HL-60 (cell line): ENCODE measurements around the gene RIN3.
A peak's percentile ranks its signal among the peaks of the same experiment; 100 is the strongest.

Experiments used
- DNase-seq, 2 experiments: peaks; one replicate each; pipeline ENCODE4 v3.0.0-alpha.2; 2010 to 2020; ENCODE audit warnings: low read depth in 1 of 2, low spot score in 1 of 2
- H3K27ac ChIP-seq: fragments of 250-450 bp; sonication (Bioruptor Pico); replicated peaks from 2 replicates; pipeline ENCODE4 v1.5.1; 2020; ENCODE audit warnings: mild to moderate bottlenecking, moderate library complexity
- H3K27me3 ChIP-seq: fragments of 250-450 bp; sonication (Bioruptor Pico); 2 replicates; pipeline ENCODE4 v1.5.1; 2021; ENCODE audit warnings: mild to moderate bottlenecking, moderate library complexity; ENCODE audit not compliant: insufficient read depth, poor library complexity, severe bottlenecking
- H3K4me3 ChIP-seq: replicated peaks from 2 replicates; pipeline ENCODE4 v1.5.1; 2011; ENCODE audit warnings: mild to moderate bottlenecking, control low read depth, low read length; ENCODE audit not compliant: insufficient read depth
- GABPA ChIP-seq: IDR thresholded peaks from 2 replicates; pipeline ENCODE4 v1.6.1; 2012; ENCODE audit warnings: low read depth
- POLR2AphosphoS5 ChIP-seq: IDR thresholded peaks from 2 replicates; pipeline ENCODE4 v1.6.1; 2012; ENCODE audit warnings: low read depth
- SPI1 ChIP-seq: IDR thresholded peaks from 2 replicates; pipeline ENCODE4 v1.6.1; 2012; ENCODE audit warnings: low read depth, mild to moderate bottlenecking, borderline replicate concordance
- TF ChIP-seq, protein P1 (sequence below): IDR thresholded peaks from 2 replicates; pipeline ENCODE4 v1.6.1; 2012; ENCODE audit warnings: low read depth; ENCODE audit not compliant: insufficient replicate concordance
- TF ChIP-seq, protein P2 (sequence below): IDR thresholded peaks from one replicate; pipeline ENCODE4 v1.5.1; 2011; ENCODE audit warnings: low read length, control low read depth, inconsistent platforms; ENCODE audit not compliant: insufficient read depth

RIN3 gene

DNA sequence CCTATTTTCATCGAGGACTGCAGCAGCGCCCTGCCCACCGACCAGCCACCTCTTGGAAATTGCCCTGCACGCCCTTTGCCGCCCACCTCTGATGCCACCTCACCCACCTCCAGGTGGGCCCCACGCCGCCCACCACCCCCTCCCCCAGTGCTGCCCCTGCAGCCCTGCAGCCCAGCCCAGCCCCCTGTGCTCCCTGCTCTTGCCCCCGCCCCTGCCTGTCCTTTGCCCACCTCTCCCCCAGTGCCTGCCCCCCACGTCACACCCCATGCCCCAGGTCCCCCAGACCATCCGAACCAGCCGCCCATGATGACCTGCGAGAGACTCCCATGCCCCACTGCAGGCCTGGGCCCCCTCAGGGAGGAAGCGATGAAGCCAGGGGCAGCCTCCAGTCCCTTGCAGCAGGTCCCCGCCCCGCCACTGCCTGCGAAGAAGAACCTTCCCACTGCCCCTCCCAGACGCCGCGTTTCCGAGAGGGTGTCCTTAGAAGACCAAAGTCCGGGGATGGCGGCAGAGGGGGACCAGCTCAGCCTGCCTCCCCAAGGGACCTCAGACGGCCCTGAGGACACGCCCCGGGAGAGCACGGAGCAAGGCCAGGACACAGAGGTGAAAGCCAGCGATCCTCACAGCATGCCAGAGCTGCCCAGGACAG, 138.3 kb downstream of the RIN3 start:
- peak; percentile 74 to 82 for DNase-seq
- peak; percentile 72 for TF ChIP-seq POLR2AphosphoS5
- TF ChIP-seq, protein P1, sequence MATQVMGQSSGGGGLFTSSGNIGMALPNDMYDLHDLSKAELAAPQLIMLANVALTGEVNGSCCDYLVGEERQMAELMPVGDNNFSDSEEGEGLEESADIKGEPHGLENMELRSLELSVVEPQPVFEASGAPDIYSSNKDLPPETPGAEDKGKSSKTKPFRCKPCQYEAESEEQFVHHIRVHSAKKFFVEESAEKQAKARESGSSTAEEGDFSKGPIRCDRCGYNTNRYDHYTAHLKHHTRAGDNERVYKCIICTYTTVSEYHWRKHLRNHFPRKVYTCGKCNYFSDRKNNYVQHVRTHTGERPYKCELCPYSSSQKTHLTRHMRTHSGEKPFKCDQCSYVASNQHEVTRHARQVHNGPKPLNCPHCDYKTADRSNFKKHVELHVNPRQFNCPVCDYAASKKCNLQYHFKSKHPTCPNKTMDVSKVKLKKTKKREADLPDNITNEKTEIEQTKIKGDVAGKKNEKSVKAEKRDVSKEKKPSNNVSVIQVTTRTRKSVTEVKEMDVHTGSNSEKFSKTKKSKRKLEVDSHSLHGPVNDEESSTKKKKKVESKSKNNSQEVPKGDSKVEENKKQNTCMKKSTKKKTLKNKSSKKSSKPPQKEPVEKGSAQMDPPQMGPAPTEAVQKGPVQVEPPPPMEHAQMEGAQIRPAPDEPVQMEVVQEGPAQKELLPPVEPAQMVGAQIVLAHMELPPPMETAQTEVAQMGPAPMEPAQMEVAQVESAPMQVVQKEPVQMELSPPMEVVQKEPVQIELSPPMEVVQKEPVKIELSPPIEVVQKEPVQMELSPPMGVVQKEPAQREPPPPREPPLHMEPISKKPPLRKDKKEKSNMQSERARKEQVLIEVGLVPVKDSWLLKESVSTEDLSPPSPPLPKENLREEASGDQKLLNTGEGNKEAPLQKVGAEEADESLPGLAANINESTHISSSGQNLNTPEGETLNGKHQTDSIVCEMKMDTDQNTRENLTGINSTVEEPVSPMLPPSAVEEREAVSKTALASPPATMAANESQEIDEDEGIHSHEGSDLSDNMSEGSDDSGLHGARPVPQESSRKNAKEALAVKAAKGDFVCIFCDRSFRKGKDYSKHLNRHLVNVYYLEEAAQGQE, result no peak
- Histone ChIP-seq H3K4me3 (peak overlapping the region; percentile 86), H3K27ac (peak overlapping the region; percentile 88), H3K27me3 (no peaks in the 10 kb centered on the region)

DNA sequence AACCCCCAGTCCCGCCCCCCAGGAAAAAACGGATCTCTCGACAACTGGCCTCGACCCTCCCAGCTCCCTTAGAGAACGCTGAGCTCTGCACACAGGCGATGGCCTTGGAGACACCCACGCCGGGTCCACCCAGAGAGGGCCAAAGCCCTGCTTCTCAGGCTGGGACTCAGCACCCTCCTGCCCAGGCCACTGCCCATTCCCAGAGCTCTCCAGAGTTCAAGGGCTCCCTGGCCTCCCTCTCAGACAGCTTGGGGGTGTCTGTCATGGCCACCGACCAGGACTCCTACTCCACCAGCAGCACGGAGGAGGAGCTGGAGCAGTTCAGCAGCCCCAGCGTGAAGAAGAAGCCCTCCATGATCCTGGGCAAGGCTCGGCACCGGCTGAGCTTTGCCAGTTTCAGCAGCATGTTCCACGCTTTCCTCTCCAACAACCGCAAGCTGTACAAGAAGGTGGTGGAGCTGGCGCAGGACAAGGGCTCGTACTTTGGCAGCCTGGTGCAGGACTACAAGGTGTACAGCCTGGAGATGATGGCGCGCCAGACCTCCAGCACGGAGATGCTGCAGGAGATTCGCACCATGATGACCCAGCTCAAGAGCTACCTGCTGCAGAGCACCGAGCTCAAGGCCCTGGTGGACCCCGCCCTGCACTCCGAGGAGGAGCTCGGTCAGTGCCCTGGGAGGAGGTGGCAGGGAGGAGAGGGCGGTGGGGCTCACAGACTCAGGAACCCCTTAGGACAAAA, 139.0 kb downstream of the RIN3 start:
- TF ChIP-seq POLR2AphosphoS5 (no peak; the same call in 1 of the 2 replicates), SPI1 (no peak), GABPA (no peak)
- TF ChIP-seq, protein P1, result no peak
- TF ChIP-seq, protein P2, sequence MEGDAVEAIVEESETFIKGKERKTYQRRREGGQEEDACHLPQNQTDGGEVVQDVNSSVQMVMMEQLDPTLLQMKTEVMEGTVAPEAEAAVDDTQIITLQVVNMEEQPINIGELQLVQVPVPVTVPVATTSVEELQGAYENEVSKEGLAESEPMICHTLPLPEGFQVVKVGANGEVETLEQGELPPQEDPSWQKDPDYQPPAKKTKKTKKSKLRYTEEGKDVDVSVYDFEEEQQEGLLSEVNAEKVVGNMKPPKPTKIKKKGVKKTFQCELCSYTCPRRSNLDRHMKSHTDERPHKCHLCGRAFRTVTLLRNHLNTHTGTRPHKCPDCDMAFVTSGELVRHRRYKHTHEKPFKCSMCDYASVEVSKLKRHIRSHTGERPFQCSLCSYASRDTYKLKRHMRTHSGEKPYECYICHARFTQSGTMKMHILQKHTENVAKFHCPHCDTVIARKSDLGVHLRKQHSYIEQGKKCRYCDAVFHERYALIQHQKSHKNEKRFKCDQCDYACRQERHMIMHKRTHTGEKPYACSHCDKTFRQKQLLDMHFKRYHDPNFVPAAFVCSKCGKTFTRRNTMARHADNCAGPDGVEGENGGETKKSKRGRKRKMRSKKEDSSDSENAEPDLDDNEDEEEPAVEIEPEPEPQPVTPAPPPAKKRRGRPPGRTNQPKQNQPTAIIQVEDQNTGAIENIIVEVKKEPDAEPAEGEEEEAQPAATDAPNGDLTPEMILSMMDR, result no peak
- H3K27me3 ChIP-seq, result no peaks in the 10 kb centered on the region
- H3K4me3 ChIP-seq, result peak overlapping the region; percentile 86
- peak overlapping the region; percentile 88 for H3K27ac ChIP-seq
- no peak for DNase-seq

DNA sequence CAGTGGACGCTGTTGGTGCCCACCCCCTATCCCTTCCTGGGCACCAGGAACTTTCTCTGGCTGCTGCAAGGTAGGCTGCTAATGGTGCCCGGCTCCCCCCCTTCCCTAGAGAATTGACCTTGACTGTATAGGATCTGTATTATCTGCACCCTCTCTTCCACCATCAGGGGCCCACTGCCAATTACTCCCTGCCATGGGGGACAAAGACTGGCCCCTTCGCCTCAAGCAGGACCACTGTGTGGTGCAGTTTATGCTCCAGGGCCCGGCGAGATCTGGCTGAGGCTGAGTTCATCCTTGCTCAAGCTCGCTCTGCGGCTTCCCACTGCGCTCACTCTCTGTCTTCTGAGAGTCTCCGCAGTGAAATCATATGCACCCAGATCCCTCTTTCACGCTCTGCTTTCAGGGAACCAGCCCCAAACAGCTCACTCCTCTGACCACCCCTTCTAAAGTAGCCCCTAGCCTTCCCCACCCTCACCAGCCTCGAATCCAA, 139.6 kb downstream of the RIN3 start:
- DNase-seq, result peak in 1 of 2 experiments; percentile 68
- H3K4me3 ChIP-seq, result peak overlapping the region; percentile 86
- H3K27ac ChIP-seq, result peak overlapping the region; percentile 88
- no peaks in the 10 kb centered on the region for H3K27me3 ChIP-seq
- TF ChIP-seq, protein P2, result no peak
- TF ChIP-seq, protein P1, result no peak
- TF ChIP-seq GABPA (no peak), POLR2AphosphoS5 (no peak), SPI1 (no peak)
